Sigmoid colon (tissue), 7 donors: Measurements from ENCODE around the gene VILL. TPM values are rescaled to one million over a fixed set of nuclear protein-coding genes. Genes with fewer than 3 reads are reported as not detected.

Experiments
- DNase-seq: peaks from one replicate; pipeline ENCODE4 v3.0.0-alpha.2; 2019
- H3K27ac ChIP-seq, 4 donors: fragments of 200-600 bp; sonication (generic); one replicate each; pipeline ENCODE4 v1.5.1; 2016 to 2019; ENCODE audit warnings: mild to moderate bottlenecking in 1 of 4
- H3K27me3 ChIP-seq, 3 donors: fragments of 200-600 bp; sonication (generic); one replicate each; pipeline ENCODE4 v1.5.1; 2019; ENCODE audit warnings: mild to moderate bottlenecking in 1 of 3
- H3K36me3 ChIP-seq, 4 donors: fragments of 200-600 bp; sonication (generic); one replicate each; pipeline ENCODE4 v1.5.1; 2016 to 2019
- H3K4me1 ChIP-seq, 4 donors: fragments of 200-600 bp; sonication (generic); one replicate each; pipeline ENCODE4 v1.5.1; 2017 to 2019
- H3K4me3 ChIP-seq, 4 donors: fragments of 200-600 bp; sonication (generic); one replicate each; pipeline ENCODE4 v1.5.1; 2017 to 2019; ENCODE audit warnings: mild to moderate bottlenecking in 2 of 4, moderate library complexity in 1 of 4
- H3K9me3 ChIP-seq, 4 donors: fragments of 200-600 bp in 3 of 4; sonication (generic) in 3 of 4; one replicate each; pipeline versions ENCODE4 v1.5.1 to v1.6.1; 2013 to 2019
- CTCF ChIP-seq, 4 experiments: fragments of 450-650 bp in 3 of 4; fragments of 200-600 bp in 1 of 4; IDR thresholded peaks; one replicate each; pipeline ENCODE4 v1.5.1; 2016 to 2019; ENCODE audit warnings: antibody characterized with exemption in 4 of 4, mild to moderate bottlenecking in 3 of 4, moderate library complexity in 2 of 4
- EP300 ChIP-seq, 4 donors: sonication (generic); formaldehyde crosslinking; IDR thresholded peaks; one replicate each; pipeline ENCODE4 v1.6.1; 2017; ENCODE audit warnings: antibody characterized with exemption in 4 of 4
- POLR2A ChIP-seq, 2 donors: fragments of 450-650 bp; IDR thresholded peaks; one replicate each; pipeline ENCODE4 v1.6.1; 2016; ENCODE audit warnings: antibody characterized with exemption in 2 of 2, mild to moderate bottlenecking in 2 of 2, moderate library complexity in 2 of 2
- POLR2AphosphoS5 ChIP-seq, 4 donors: sonication (generic); formaldehyde crosslinking; IDR thresholded peaks; one replicate each; pipeline ENCODE4 v1.6.1; 2017; ENCODE audit warnings: antibody characterized with exemption in 4 of 4
- WGBS, 2 donors: extraction: QIAGEN DNeasy Blood & Tissue Kit; methylation state at CpG; one replicate each; pipeline ENCODE4 v1.1.7; 2013; 5-methylcytosine and 5-hydroxymethylcytosine counted together
- intact Hi-C: fragments of 100-400 bp; cut with DNase I; formaldehyde crosslinking; loops from one replicate; pipeline ENCODE4 v1.15.1; 2023
- polyA plus RNA-seq, 3 donors: library from polyadenylated mRNA; stranded (reverse); fragments of 200-250 nt; gene quantifications; one replicate each; pipeline ENCODE4 v1.2.3, GENCODE V29; 2013
- total RNA-seq, 4 donors: library from RNA; depleted of rRNA; stranded (reverse); fragments of >200 nt; gene quantifications; one replicate each; pipeline ENCODE4 v1.1.0, GENCODE V29; 2016
- donor health status: healthy with polysubstance abuse.
- donor health status: Bipolar disorder and iron deficiency.
- donor health status: healthy.

Gene VILL
- total and polyA plus RNA-seq, 7 donors = 5.3 to 175 (median 8.3) TPM

GRCh38 chr3:37994639-37994972, 4.0 kb downstream of the VILL start:
- no peak for TF ChIP-seq EP300 (IDR thresholded peaks at IDR 0.05)
- no peak for TF ChIP-seq POLR2AphosphoS5 (IDR thresholded peaks at IDR 0.05)
- TF ChIP-seq POLR2A (IDR thresholded peaks at IDR 0.05) = no peak
- no peak for TF ChIP-seq CTCF (IDR thresholded peaks at IDR 0.05)
- H3K27ac ChIP-seq = peak overlapping the region; percentile 69 to 81 (median 77)
- WGBS, 2 donors = 30 to 73% methylated on average over 2 of the region's 2 CpGs

GRCh38 chr3:37995652-37996641, 5.4 kb downstream of the VILL start:
- intact Hi-C loops = no loop called here
- TF ChIP-seq POLR2A (IDR thresholded peaks at IDR 0.05) (no peak), POLR2AphosphoS5 (IDR thresholded peaks at IDR 0.05) (no peak), CTCF (IDR thresholded peaks at IDR 0.05) (no peak), EP300 (IDR thresholded peaks at IDR 0.05) (no peak)
- 79 to 85% methylated on average over 10 of the region's 10 CpGs for WGBS, 2 donors
- no peaks in the 10 kb centered on the region for H3K36me3 ChIP-seq
- H3K4me3 ChIP-seq = no peak overlapping the region
- peak; percentile 58 for DNase-seq
- no peaks in the 10 kb centered on the region for H3K9me3 ChIP-seq
- no peak overlapping the region for H3K27ac ChIP-seq
- peaks cover 0 to 40% (median 28%) of the 10 kb centered on the region in 4 donors for H3K4me1 ChIP-seq
- no peaks in the 10 kb centered on the region for H3K27me3 ChIP-seq

More at GRCh38 chr3:37994639-37994972, 4.0 kb downstream of the VILL start:
- Histone ChIP-seq H3K36me3 (no peaks in the 10 kb centered on the region), H3K27me3 (no peaks in the 10 kb centered on the region), H3K9me3 (no peaks in the 10 kb centered on the region), H3K4me1 (peaks cover 0 to 40% (median 28%) of the 10 kb centered on the region in 4 donors), H3K4me3 (peak overlapping the region; percentile 50 to 63 (median 56))
- intact Hi-C loops = no loop called here
- DNase-seq = no peak

GRCh38 chr3:37996785-37997301, 6.3 kb downstream of the VILL start:
- intact Hi-C loops = no loop called here
- WGBS, 2 donors = 42 to 51% methylated on average over 7 of the region's 7 CpGs
- Histone ChIP-seq H3K36me3 (peaks cover 0 to 7% (median 0%) of the 10 kb centered on the region in 4 donors), H3K4me3 (no peak overlapping the region), H3K4me1 (peaks cover 0 to 40% (median 28%) of the 10 kb centered on the region in 4 donors), H3K27me3 (no peaks in the 10 kb centered on the region), H3K9me3 (no peaks in the 10 kb centered on the region), H3K27ac (peak overlapping the region in 2 of 4 donors; percentile 24 to 27)
- TF ChIP-seq POLR2A (IDR thresholded peaks at IDR 0.05) (no peak), CTCF (IDR thresholded peaks at IDR 0.05) (peak; percentile 59 to 87 (median 82)), EP300 (IDR thresholded peaks at IDR 0.05) (no peak), POLR2AphosphoS5 (IDR thresholded peaks at IDR 0.05) (no peak)
- DNase-seq = peak; percentile 87

- H3K27ac ChIP-seq = peak overlapping the region; percentile 24 to 90 (median 56)
- intact Hi-C loops = no loop called here
- 88 to 92% methylated on average over 10 of the region's 10 CpGs for WGBS, 2 donors
- H3K4me1 ChIP-seq = peaks cover 0 to 40% (median 28%) of the 10 kb centered on the region in 4 donors
- no peaks in the 10 kb centered on the region for H3K9me3 ChIP-seq
- peaks cover 0 to 12% (median 0%) of the 10 kb centered on the region in 4 donors for H3K36me3 ChIP-seq
- DNase-seq = peak; percentile 66
- no peaks in the 10 kb centered on the region for H3K27me3 ChIP-seq
- no peak for TF ChIP-seq POLR2A (IDR thresholded peaks at IDR 0.05)
- TF ChIP-seq POLR2AphosphoS5 (IDR thresholded peaks at IDR 0.05) = no peak
- TF ChIP-seq CTCF (IDR thresholded peaks at IDR 0.05) = no peak
- no peak for TF ChIP-seq EP300 (IDR thresholded peaks at IDR 0.05)
- H3K4me3 ChIP-seq = no peak overlapping the region
These were observed 6.8 kb downstream of the VILL start for GRCh38 chr3:37997342-37997741.
